ENCODE measurements around the gene HSBP1L1. TPM values are rescaled to one million over a fixed set of nuclear protein-coding genes. Genes with fewer than 3 reads are reported as not detected.

The HSBP1L1 gene
- total RNA-seq, 1 donor from 2014 or later, result 9.9 TPM

DNA sequence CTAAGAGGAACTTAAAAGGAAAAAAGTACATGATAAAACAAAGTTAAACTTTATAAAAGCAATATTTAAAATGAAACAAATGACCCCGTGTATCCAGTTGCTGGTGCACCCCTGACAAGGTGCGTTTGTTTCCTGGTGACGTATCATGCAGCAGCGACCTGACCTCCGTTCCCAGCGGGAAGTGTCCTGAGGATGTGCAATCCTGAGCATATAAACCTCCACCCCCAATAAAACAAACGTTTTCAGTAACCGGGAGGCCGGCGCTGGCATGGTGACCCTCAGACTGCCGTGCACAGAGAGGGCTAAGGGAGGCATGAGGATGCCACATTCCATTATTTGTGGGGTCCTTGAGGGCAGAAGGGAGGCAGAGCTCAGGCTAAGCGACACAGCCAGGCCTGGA lies 27.8 kb upstream of the HSBP1L1 start:
- DNase-seq (ENCODE audit: extremely low spot score, unreplicated experiment), result peak; percentile 53
- Mint-ChIP-seq H3K4me3 (no peak overlapping the region), H3K27me3 (no peaks in the 10 kb centered on the region), H3K36me3 (peaks cover 68% of the 10 kb centered on the region), H3K9me3 (peaks cover 7% of the 10 kb centered on the region), H3K4me1 (ENCODE audit: unreplicated experiment) (peaks cover 4% of the 10 kb centered on the region), H3K27ac (no peak overlapping the region)
- TF ChIP-seq, protein P1, sequence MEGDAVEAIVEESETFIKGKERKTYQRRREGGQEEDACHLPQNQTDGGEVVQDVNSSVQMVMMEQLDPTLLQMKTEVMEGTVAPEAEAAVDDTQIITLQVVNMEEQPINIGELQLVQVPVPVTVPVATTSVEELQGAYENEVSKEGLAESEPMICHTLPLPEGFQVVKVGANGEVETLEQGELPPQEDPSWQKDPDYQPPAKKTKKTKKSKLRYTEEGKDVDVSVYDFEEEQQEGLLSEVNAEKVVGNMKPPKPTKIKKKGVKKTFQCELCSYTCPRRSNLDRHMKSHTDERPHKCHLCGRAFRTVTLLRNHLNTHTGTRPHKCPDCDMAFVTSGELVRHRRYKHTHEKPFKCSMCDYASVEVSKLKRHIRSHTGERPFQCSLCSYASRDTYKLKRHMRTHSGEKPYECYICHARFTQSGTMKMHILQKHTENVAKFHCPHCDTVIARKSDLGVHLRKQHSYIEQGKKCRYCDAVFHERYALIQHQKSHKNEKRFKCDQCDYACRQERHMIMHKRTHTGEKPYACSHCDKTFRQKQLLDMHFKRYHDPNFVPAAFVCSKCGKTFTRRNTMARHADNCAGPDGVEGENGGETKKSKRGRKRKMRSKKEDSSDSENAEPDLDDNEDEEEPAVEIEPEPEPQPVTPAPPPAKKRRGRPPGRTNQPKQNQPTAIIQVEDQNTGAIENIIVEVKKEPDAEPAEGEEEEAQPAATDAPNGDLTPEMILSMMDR (conservative IDR thresholded peaks at IDR 0.05), result no peak

DNA sequence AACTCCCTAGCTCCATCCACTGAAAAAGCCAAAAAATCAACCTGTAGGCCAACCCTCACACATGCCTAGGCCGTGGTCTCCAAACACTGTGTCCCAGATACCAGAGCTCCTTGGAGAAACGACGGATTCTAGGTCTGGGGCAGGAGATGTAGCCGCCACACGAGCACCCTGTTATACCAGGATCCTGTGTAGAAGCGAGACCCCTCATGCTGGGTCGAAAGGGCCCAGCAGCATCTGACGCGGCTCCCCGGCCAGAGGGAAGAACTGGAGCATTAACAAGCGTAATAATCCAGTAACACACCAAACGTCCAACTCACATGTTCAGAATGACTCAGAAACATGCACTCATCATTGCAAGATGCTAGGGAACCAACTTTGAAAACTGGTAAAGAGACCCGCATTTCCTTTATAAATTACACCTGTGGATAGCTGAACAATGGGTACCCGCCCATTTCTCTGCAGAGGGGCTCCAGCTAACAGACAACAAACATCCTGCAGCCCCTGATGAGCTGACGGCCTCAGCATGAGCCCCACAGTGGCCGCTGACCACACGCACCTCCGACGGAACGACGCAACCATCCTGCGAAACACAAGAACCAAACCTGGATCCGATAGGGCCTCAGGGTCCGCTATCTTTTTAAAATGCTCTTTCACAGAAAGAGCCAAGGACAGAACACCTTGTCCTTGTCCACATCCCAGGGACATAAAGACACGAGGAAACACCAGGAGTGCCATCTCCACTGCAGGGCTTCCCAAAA lies 27.2 kb upstream of the HSBP1L1 start:
- Mint-ChIP-seq H3K27ac (peak overlapping the region; percentile 32), H3K4me3 (no peak overlapping the region), H3K27me3 (no peaks in the 10 kb centered on the region), H3K36me3 (peaks cover 68% of the 10 kb centered on the region), H3K9me3 (peaks cover 7% of the 10 kb centered on the region), H3K4me1 (ENCODE audit: unreplicated experiment) (peaks cover 4% of the 10 kb centered on the region)
- TF ChIP-seq, protein P1 (conservative IDR thresholded peaks at IDR 0.05), result no peak
- peak; percentile 49 for DNase-seq (ENCODE audit: extremely low spot score, unreplicated experiment)

DNA sequence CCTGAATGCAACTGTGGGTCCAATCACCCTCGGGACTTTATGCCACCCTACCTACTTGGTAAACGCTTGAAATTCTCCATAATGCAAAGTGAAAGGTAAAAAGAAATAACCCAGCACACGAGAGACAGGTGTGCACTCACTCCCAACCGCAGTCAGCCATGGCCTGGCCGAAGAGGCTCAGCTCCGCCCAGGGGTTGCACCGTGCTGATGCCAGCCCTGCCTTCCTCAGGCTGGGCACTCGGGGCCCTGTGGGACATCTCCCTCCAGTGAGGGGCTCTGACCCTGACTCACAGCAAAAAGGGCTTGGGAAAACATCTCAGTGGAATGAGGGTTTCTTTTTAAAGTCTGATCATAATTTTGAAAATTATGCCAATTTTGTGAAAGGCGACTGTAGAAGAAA lies 26.2 kb upstream of the HSBP1L1 start:
- peaks cover 9% of the 10 kb centered on the region for H3K4me1 Mint-ChIP-seq (ENCODE audit: unreplicated experiment)
- TF ChIP-seq, protein P1 (conservative IDR thresholded peaks at IDR 0.05), result no peak
- H3K27me3 Mint-ChIP-seq, result no peaks in the 10 kb centered on the region
- DNase-seq (ENCODE audit: extremely low spot score, unreplicated experiment), result peak; percentile 16
- H3K9me3 Mint-ChIP-seq, result peaks cover 3% of the 10 kb centered on the region
- H3K27ac Mint-ChIP-seq, result no peak overlapping the region
- no peak overlapping the region for H3K4me3 Mint-ChIP-seq
- peaks cover 62% of the 10 kb centered on the region for H3K36me3 Mint-ChIP-seq

DNA sequence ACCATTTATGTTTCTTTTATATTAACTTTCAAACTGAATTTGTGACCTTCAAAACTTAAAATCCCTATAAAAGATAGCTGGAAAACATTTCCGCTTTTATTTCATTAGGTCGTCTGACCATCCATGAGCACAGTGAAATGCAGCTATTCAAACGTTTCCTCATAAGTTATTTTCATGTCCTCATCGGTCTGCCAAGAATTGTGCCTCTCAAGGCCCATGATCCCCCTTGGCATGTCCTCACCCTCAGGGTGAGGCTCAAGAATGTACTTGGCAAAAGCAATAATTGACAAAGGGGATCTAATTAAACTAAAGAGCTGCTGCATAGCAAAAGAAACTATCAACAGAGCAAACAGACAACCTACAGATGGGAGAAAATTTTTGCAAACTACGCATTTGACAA lies 25.3 kb upstream of the HSBP1L1 start:
- TF ChIP-seq, protein P1 (conservative IDR thresholded peaks at IDR 0.05), result no peak
- no peak overlapping the region for H3K27ac Mint-ChIP-seq
- peaks cover 10% of the 10 kb centered on the region for H3K4me1 Mint-ChIP-seq (ENCODE audit: unreplicated experiment)
- no peaks in the 10 kb centered on the region for H3K27me3 Mint-ChIP-seq
- no peaks in the 10 kb centered on the region for H3K9me3 Mint-ChIP-seq
- no peak for DNase-seq (ENCODE audit: extremely low spot score, unreplicated experiment)
- peaks cover 54% of the 10 kb centered on the region for H3K36me3 Mint-ChIP-seq
- H3K4me3 Mint-ChIP-seq, result no peak overlapping the region

DNA sequence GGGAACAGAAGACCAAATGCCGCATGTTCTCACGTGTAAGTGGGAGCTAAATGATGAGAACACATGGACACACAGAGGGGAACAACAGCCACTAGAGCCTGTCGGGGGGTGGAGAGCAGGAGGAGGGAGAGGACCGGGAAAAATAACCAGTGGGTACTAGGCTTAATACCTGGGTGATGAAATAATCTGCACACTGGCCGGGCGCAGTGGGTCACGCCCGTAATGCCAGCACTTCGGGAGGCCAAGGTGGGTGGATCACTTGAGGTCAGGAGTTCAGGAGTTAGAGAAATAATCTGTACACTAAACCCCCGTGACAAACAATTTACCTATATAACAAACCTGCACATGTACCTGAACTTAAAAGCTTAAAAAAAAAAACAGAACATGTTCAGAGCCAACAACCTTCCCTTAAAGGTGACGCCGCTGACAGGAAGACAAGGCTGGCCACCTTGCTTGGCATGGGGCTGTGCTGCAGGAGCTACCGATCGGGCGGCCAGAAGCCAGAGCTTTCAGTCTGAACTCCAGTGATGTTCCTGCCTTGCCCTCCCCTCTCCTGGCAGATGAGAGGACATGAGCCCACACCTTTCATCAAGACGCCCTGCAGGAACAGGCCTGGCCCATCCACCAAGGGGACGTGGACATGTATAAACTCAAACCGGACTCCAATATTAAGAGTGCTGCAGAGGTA lies 24.2 kb upstream of the HSBP1L1 start:
- H3K36me3 Mint-ChIP-seq, result peaks cover 44% of the 10 kb centered on the region
- no peak overlapping the region for H3K4me3 Mint-ChIP-seq
- H3K27ac Mint-ChIP-seq, result no peak overlapping the region
- peak; percentile 25 for DNase-seq (ENCODE audit: extremely low spot score, unreplicated experiment)
- no peaks in the 10 kb centered on the region for H3K9me3 Mint-ChIP-seq
- H3K27me3 Mint-ChIP-seq, result no peaks in the 10 kb centered on the region
- H3K4me1 Mint-ChIP-seq (ENCODE audit: unreplicated experiment), result peaks cover 10% of the 10 kb centered on the region
- TF ChIP-seq, protein P1 (conservative IDR thresholded peaks at IDR 0.05), result no peak
